ENCODE measurements around the gene H2BW1. TPM values are rescaled to one million over a fixed set of nuclear protein-coding genes. Genes with fewer than 3 reads are reported as not detected.
"Not testable (repeated sequence)": the region's sequence is repeated elsewhere in the genome, so short reads cannot be mapped to it uniquely, and the experiment has no call there.

The H2BW1 gene
- total and polyA plus RNA-seq, 2 of the 13 experiments (the other 11 are each of a cell fraction or from before 2014, with no cell fraction given): not detected

DNA sequence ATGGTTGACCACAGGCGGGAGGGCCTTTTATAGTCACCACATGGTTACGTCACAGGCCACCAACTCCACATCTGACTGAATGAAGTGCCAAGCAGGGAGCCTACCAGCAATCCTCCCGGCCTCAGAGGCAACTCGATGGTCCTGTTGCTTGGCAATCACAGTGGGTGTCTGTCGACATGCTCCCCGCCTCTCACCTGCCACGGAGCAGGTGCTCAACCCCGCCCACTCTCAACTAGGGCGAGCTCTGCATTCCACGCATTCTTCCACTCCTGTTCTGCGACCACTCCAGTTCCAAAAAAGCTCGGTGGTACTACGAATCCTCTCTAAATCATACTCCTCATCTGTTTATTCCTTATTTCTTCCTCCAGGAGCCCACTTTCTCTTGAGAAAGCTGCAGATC, 30.0 kb downstream of the H2BW1 start:
- BruUV-seq (replicated peaks); ATAC-seq; intact Hi-C loops (cut with micrococcal nuclease; ENCODE audit: unreplicated experiment): not testable (repeated sequence)

DNA sequence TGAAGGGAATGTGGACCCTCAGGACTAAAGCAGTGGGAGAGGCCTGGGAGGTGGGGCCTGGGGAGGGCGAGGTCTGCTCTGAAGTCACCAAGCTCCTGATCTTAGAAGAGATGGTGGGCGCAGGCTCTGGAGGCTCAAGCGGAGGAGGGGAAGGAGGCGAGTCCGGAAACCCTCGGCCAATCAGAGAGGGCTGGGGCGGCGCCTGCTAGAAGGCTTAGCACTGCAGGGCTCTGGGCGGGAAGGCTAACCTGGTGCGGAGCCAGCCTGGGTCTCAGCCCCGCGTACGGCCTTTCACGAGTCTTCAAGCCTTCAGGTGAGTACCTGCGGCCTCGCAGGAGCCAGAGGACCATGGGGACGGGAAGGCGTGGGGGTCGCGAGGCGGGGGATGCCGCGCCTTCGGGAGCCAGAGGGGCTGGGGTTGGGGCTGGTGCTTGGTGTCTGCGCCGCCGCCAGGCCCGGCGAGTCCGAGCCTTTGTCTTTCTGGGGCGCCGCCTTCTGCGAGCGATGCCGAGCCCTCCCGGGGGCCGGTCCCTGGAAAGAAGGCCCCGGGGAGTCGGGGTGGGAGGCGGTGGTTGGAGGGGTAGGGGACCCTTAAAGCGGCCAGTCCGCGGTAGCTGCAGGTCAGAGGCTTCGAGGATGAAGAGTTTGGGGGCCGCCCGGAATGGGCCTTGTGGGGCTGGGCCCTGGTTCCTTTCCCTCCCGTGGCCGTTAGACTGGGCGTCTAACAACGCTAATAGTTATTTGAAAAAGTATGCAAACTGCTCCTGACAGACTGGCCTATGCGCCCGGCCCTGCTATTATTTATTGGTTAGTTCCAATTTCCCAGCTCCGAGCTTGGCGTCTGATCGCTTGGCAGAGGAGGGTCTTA, 50.9 kb downstream of the H2BW1 start, which contains the start of gene TMSB15B:
TMSB15B (plus strand) TSS at position 217 of the 868 bp plus-strand sequence.
- BruUV-seq (replicated peaks); DNase-seq (ENCODE audit: low spot score); ATAC-seq; H3K27me3 ChIP-seq (ENCODE audit: control insufficient read depth in 1 of 2, insufficient read depth in 2 of 2, low read length in 2 of 2); FAIRE-seq; H4K20me1 ChIP-seq (ENCODE audit: insufficient read depth, low read length); H3K4me3 ChIP-seq (replicated peaks in 1 of 3; ENCODE audit: insufficient read depth in 1 of 3, low read depth in 2 of 3, low read length in 3 of 3); H3K27ac ChIP-seq (ENCODE audit: extremely low read length, insufficient read depth, low read length); H2AFZ ChIP-seq (ENCODE audit: low read length); H3K4me1 ChIP-seq (ENCODE audit: insufficient read depth, low read length); CTCF ChIA-PET (ENCODE audit: low intra/inter-chr PET ratio, low total read pairs); H3K9me3 ChIP-seq (ENCODE audit: low read length); H3K9ac ChIP-seq (ENCODE audit: insufficient read depth, low read depth, low read length); in situ Hi-C loops (cut with HindIII; ENCODE audit: extremely low pct_ligation_motif_present, low pct_unique_long_range_greater_than_20kb); H3K79me2 ChIP-seq (ENCODE audit: insufficient read depth, low read length); intact Hi-C loops (cut with micrococcal nuclease; ENCODE audit: unreplicated experiment); POLR2A ChIA-PET; H3K36me3 ChIP-seq (replicated peaks in 1 of 2; ENCODE audit: control insufficient read depth in 1 of 2, insufficient read depth in 2 of 2, low read length in 2 of 2); H3K4me2 ChIP-seq (ENCODE audit: low read depth, low read length): not testable (repeated sequence)
- WGBS (ENCODE audit: low lambda C conversion rate): no CpG with 5 or more reads among the region's 55 CpGs

More for the DNA sequence above, 30.0 kb downstream of the H2BW1 start:
- CTCF ChIA-PET (ENCODE audit: low intra/inter-chr PET ratio, low total read pairs); DNase-seq (ENCODE audit: low spot score); POLR2A ChIA-PET; H3K79me2 ChIP-seq (ENCODE audit: insufficient read depth, low read length); H3K9me3 ChIP-seq (ENCODE audit: low read length); H3K9ac ChIP-seq (ENCODE audit: insufficient read depth, low read depth, low read length); FAIRE-seq; H3K4me2 ChIP-seq (ENCODE audit: low read depth, low read length); H4K20me1 ChIP-seq (ENCODE audit: insufficient read depth, low read length); H3K4me3 ChIP-seq (replicated peaks in 1 of 3; ENCODE audit: insufficient read depth in 1 of 3, low read depth in 2 of 3, low read length in 3 of 3); H3K27ac ChIP-seq (ENCODE audit: extremely low read length, insufficient read depth, low read length); in situ Hi-C loops (cut with HindIII; ENCODE audit: extremely low pct_ligation_motif_present, low pct_unique_long_range_greater_than_20kb); H3K36me3 ChIP-seq (replicated peaks in 1 of 2; ENCODE audit: control insufficient read depth in 1 of 2, insufficient read depth in 2 of 2, low read length in 2 of 2); H2AFZ ChIP-seq (ENCODE audit: low read length); H3K4me1 ChIP-seq (ENCODE audit: insufficient read depth, low read length); H3K27me3 ChIP-seq (ENCODE audit: control insufficient read depth in 1 of 2, insufficient read depth in 2 of 2, low read length in 2 of 2): not testable (repeated sequence)
- WGBS (ENCODE audit: low lambda C conversion rate): no CpG with 5 or more reads among the region's 13 CpGs

Other genes starting within 250 kb of the H2BW1 start
- gene PLP1, start 236.9 kb downstream of the H2BW1 start, total RNA-seq (2016; rRNA removed; fragmentation: Illumina TruSeq; extraction: Trizol): 0.20 and 0.27 TPM in 2 replicates
- 0.15 and 0.29 TPM in 2 replicates for gene PLP1, start 236.9 kb downstream of the H2BW1 start, polyA plus RNA-seq (2011; rRNA removed)
- 0.04 TPM in 2 replicates for gene RAB9B, start 181.5 kb downstream of the H2BW1 start, total RNA-seq (2016; rRNA removed; fragmentation: Illumina TruSeq; extraction: Trizol)
- gene RAB9B, start 181.5 kb downstream of the H2BW1 start, polyA plus RNA-seq (2011; rRNA removed): 0.04 TPM in 1 of 2 replicates, not detected in the other
- not detected in 2 replicates for gene TMSB15B, start 51.1 kb downstream of the H2BW1 start, total RNA-seq (2016; rRNA removed; fragmentation: Illumina TruSeq; extraction: Trizol)
- gene TMSB15B, start 51.1 kb downstream of the H2BW1 start, polyA plus RNA-seq (2011; rRNA removed): not detected in 2 replicates
- gene H2BW2, start 26.2 kb upstream of the H2BW1 start, total RNA-seq (2016; rRNA removed; fragmentation: Illumina TruSeq; extraction: Trizol): not detected in 2 replicates
- not detected in 2 replicates for gene H2BW2, start 26.2 kb upstream of the H2BW1 start, polyA plus RNA-seq (2011; rRNA removed)
- gene TMSB15C, start 62.5 kb upstream of the H2BW1 start, total RNA-seq (2016; rRNA removed; fragmentation: Illumina TruSeq; extraction: Trizol): not detected in 2 replicates
- not detected in 2 replicates for gene TMSB15C, start 62.5 kb upstream of the H2BW1 start, polyA plus RNA-seq (2011; rRNA removed)
- 0.18 TPM in 1 of 2 replicates, not detected in the other for gene ZCCHC18, start 98.8 kb upstream of the H2BW1 start, total RNA-seq (2016; rRNA removed; fragmentation: Illumina TruSeq; extraction: Trizol)
- gene ZCCHC18, start 98.8 kb upstream of the H2BW1 start, polyA plus RNA-seq (2011; rRNA removed): 0.09 and 0.33 TPM in 2 replicates
- 4.5 and 4.9 TPM in 2 replicates for gene SLC25A53, start 143.3 kb upstream of the H2BW1 start, total RNA-seq (2016; rRNA removed; fragmentation: Illumina TruSeq; extraction: Trizol)
- 2.3 and 3.4 TPM in 2 replicates for gene SLC25A53, start 143.3 kb upstream of the H2BW1 start, polyA plus RNA-seq (2011; rRNA removed)
- gene FAM199X, start 152.7 kb upstream of the H2BW1 start, total RNA-seq (2016; rRNA removed; fragmentation: Illumina TruSeq; extraction: Trizol): 18.0 and 26.9 TPM in 2 replicates
- 4.5 and 5.1 TPM in 2 replicates for gene FAM199X, start 152.7 kb upstream of the H2BW1 start, polyA plus RNA-seq (2011; rRNA removed)
- gene ESX1, start 241.2 kb upstream of the H2BW1 start, total RNA-seq (2016; rRNA removed; fragmentation: Illumina TruSeq; extraction: Trizol): not detected in 2 replicates
- gene ESX1, start 241.2 kb upstream of the H2BW1 start, polyA plus RNA-seq (2011; rRNA removed): not detected in 2 replicates